GM21529 (cell line): ENCODE results near the gene FAM241B.

Experiments used
- ATAC-seq: cut with Tn5 transposase; IDR thresholded peaks from one replicate; pipeline ENCODE4 v1.9.1; 2021; ENCODE audit not compliant: unreplicated experiment

Gene FAM241B

GRCh38 chr10:69633673-69634635 lies 3.9 kb downstream of the FAM241B start:
- ATAC-seq, result no peak

- ATAC-seq, result no peak
Observed at GRCh38 chr10:69634759-69635425, 4.8 kb downstream of the FAM241B start.

- ATAC-seq, result no peak
Observed at GRCh38 chr10:69635428-69636272, 5.6 kb downstream of the FAM241B start.

GRCh38 chr10:69636273-69636575 lies 6.2 kb downstream of the FAM241B start:
- ATAC-seq, result no peak

GRCh38 chr10:69636626-69637605 lies 6.9 kb downstream of the FAM241B start:
- no peak for ATAC-seq

GRCh38 chr10:69638642-69639041 lies 8.6 kb downstream of the FAM241B start:
- no peak for ATAC-seq

- no peak for ATAC-seq
Observed at GRCh38 chr10:69639291-69640195, 9.5 kb downstream of the FAM241B start.

- ATAC-seq, result no peak
Observed at GRCh38 chr10:69640196-69640980, 10.3 kb downstream of the FAM241B start.

- no peak for ATAC-seq
Observed at GRCh38 chr10:69641261-69641980, 11.4 kb downstream of the FAM241B start.

GRCh38 chr10:69642747-69643146 lies 12.7 kb downstream of the FAM241B start:
- no peak for ATAC-seq

- ATAC-seq, result no peak
Observed at GRCh38 chr10:69643779-69644657, 14.0 kb downstream of the FAM241B start.

- ATAC-seq, result no peak
Observed at GRCh38 chr10:69644658-69645295, 14.7 kb downstream of the FAM241B start.

- no peak for ATAC-seq
Observed at GRCh38 chr10:69645296-69646184, 15.5 kb downstream of the FAM241B start.

- ATAC-seq, result no peak
Observed at GRCh38 chr10:69646185-69647060, 16.4 kb downstream of the FAM241B start.
